GM12878 (cell line): ENCODE results near the gene FER1L5.

Experiments
- BCLAF1 ChIP-seq: fragments of 450-650 bp; IDR thresholded peaks from 2 replicates; pipeline ENCODE4 v1.6.1; 2017; ENCODE audit warnings: antibody characterized with exemption, mild to moderate bottlenecking, moderate library complexity
- BRCA1 ChIP-seq: IDR thresholded peaks from 2 replicates; pipeline ENCODE4 v1.6.1; 2011; ENCODE audit warnings: low read depth, low read length, improper control_type of control experiment
- CTCF ChIP-seq, 3 experiments: IDR thresholded peaks in 2 of 3; conservative IDR thresholded peaks in 1 of 3; 2 replicates each; pipeline ENCODE4 v1.5.1; 2011; ENCODE audit warnings: low read depth in 3 of 3, low read length in 3 of 3, mild to moderate bottlenecking in 3 of 3, control low read depth in 2 of 3, moderate library complexity in 2 of 3, inconsistent platforms in 1 of 3, mixed read lengths in 1 of 3; ENCODE audit not compliant: control insufficient read depth in 2 of 3, insufficient read depth in 1 of 3; ENCODE audit errors: extremely low read depth in 1 of 3
- EP300 ChIP-seq, 2 experiments: fragments of 150-350 bp in 1 of 2; IDR thresholded peaks; 2 replicates each; pipeline ENCODE4 v1.6.1; 2011 to 2012; ENCODE audit warnings: low read depth in 2 of 2, low read length in 2 of 2, borderline replicate concordance in 1 of 2, improper control_type of control experiment in 1 of 2, inconsistent platforms in 1 of 2; ENCODE audit not compliant: control insufficient read depth in 1 of 2
- JUND ChIP-seq: IDR thresholded peaks from 2 replicates; pipeline ENCODE4 v1.6.1; 2012; ENCODE audit warnings: low read depth, mild to moderate bottlenecking, low read length, improper control_type of control experiment, moderate library complexity
- MXI1 ChIP-seq: fragments of 150-350 bp; IDR thresholded peaks from 2 replicates; pipeline ENCODE4 v1.6.1; 2011; ENCODE audit warnings: low read depth, mild to moderate bottlenecking, inconsistent platforms, low read length, improper control_type of control experiment
- NRF1 ChIP-seq: conservative IDR thresholded peaks from 2 replicates; pipeline ENCODE4 v1.6.1; 2011; ENCODE audit warnings: mild to moderate bottlenecking, low read depth, low read length, improper control_type of control experiment
- POLR2A ChIP-seq: IDR thresholded peaks from 2 replicates; pipeline ENCODE4 v1.6.1; 2011; ENCODE audit warnings: low read depth, mild to moderate bottlenecking, low read length
- POLR2AphosphoS5 ChIP-seq: IDR thresholded peaks from 2 replicates; pipeline ENCODE4 v1.6.1; 2011; ENCODE audit warnings: mild to moderate bottlenecking, low read length, inconsistent platforms
- REST ChIP-seq: IDR thresholded peaks from 2 replicates; pipeline ENCODE4 v1.6.1; 2012; ENCODE audit warnings: mild to moderate bottlenecking, low read depth, low read length
- SIN3A ChIP-seq: IDR thresholded peaks from 2 replicates; pipeline ENCODE4 v1.6.1; 2012; ENCODE audit warnings: low read depth, low read length, improper control_type of control experiment
- TAF1 ChIP-seq: IDR thresholded peaks from 2 replicates; pipeline ENCODE4 v1.6.1; 2011; ENCODE audit warnings: mild to moderate bottlenecking, low read depth, low read length, borderline replicate concordance
- ZNF622 ChIP-seq: fragments of 450-650 bp; IDR thresholded peaks from 2 replicates; pipeline ENCODE4 v1.6.1; 2017; ENCODE audit warnings: mild to moderate bottlenecking, inconsistent platforms

- TF ChIP-seq CTCF (IDR thresholded peaks at IDR 0.05 in 2 of 3, conservative IDR thresholded peaks at IDR 0.05 in 1 of 3; ENCODE audit: control insufficient read depth in 2 of 3, extremely low read depth in 1 of 3, insufficient read depth in 1 of 3, low read depth in 3 of 3, low read length in 3 of 3) (no peak), BRCA1 (no peak), MXI1 (no peak), REST (no peak), SIN3A (no peak), ZNF622 (no peak), POLR2AphosphoS5 (no peak), NRF1 (no peak), JUND (no peak), EP300 (IDR thresholded peaks at IDR 0.05; ENCODE audit: borderline replicate concordance in 1 of 2, control insufficient read depth in 1 of 2, low read depth in 2 of 2, low read length in 2 of 2) (no peak), POLR2A (no peak), TAF1 (no peak), BCLAF1 (no peak)
Measured at GRCh38 chr2:96663177-96663576, 20.6 kb downstream of the FER1L5 start.
